ENCODE data around the gene ELMO1. TPM values are rescaled to one million over a fixed set of nuclear protein-coding genes. Genes with fewer than 3 reads are reported as not detected.

Gene ELMO1
- total RNA-seq, 1 experiment from 2014 or later, result not detected

GRCh38 chr7:37289781-37290180 is 158.9 kb downstream of the ELMO1 start:
- DNase-seq (no peak), ATAC-seq (no peak)
- Histone ChIP-seq H4K20me1 (ENCODE audit: low read length) (no peaks in the 10 kb centered on the region), H3F3A (ENCODE audit: low read length, unreplicated experiment) (no peaks in the 10 kb centered on the region), H2AFZ (ENCODE audit: low read length) (no peak overlapping the region), H3K36me3 (ENCODE audit: low read depth, low read length) (no peaks in the 10 kb centered on the region; the same call in 1 of the 2 replicates), H3K9ac (ENCODE audit: low read length) (no peak overlapping the region), H3K4me3 (ENCODE audit: low read length) (no peak overlapping the region), H3K4me1 (ENCODE audit: insufficient read depth, low read length) (no peaks in the 10 kb centered on the region), H3K27me3 (ENCODE audit: low read length) (no peaks in the 10 kb centered on the region), H3K9me2 (replicated peaks; ENCODE audit: low read length) (no peaks in the 10 kb centered on the region), H3K27ac (ENCODE audit: low read length) (no peak overlapping the region), H3K9me3 (ENCODE audit: low read length) (no peaks in the 10 kb centered on the region), H3K79me2 (ENCODE audit: low read length) (no peaks in the 10 kb centered on the region), H3K4me2 (ENCODE audit: low read length) (no peak overlapping the region)
- ChIA-PET POLR2A (ENCODE audit: unreplicated experiment) (no interaction called here), CTCF (no interaction called here)
- intact Hi-C loops (cut with micrococcal nuclease), result no loop called here
- BruUV-seq (replicated peaks), result no TSS peak
- TF ChIP-seq EZH2 (IDR thresholded peaks at IDR 0.05; ENCODE audit: low read length, unreplicated experiment) (no peak), EZH2phosphoT487 (IDR thresholded peaks at IDR 0.05; ENCODE audit: borderline replicate concordance, low read length) (no peak), CTCF (conservative IDR thresholded peaks at IDR 0.05; ENCODE audit: low read depth, low read length) (no peak)

GRCh38 chr7:37289367-37289766 is 159.3 kb downstream of the ELMO1 start:
- Histone ChIP-seq H3K36me3 (ENCODE audit: low read depth, low read length) (no peaks in the 10 kb centered on the region; the same call in 1 of the 2 replicates), H3K9me3 (ENCODE audit: low read length) (no peaks in the 10 kb centered on the region), H4K20me1 (ENCODE audit: low read length) (no peaks in the 10 kb centered on the region), H3K27me3 (ENCODE audit: low read length) (no peaks in the 10 kb centered on the region), H3K4me3 (ENCODE audit: low read length) (no peak overlapping the region), H2AFZ (ENCODE audit: low read length) (no peak overlapping the region), H3K4me2 (ENCODE audit: low read length) (no peak overlapping the region), H3K27ac (ENCODE audit: low read length) (no peak overlapping the region), H3K9ac (ENCODE audit: low read length) (no peak overlapping the region), H3F3A (ENCODE audit: low read length, unreplicated experiment) (no peaks in the 10 kb centered on the region), H3K4me1 (ENCODE audit: insufficient read depth, low read length) (no peaks in the 10 kb centered on the region), H3K9me2 (replicated peaks; ENCODE audit: low read length) (no peaks in the 10 kb centered on the region), H3K79me2 (ENCODE audit: low read length) (no peaks in the 10 kb centered on the region)
- intact Hi-C loops (cut with micrococcal nuclease), result no loop called here
- POLR2A ChIA-PET (ENCODE audit: unreplicated experiment), result no interaction called here
- DNase-seq, result no peak
- no peak for TF ChIP-seq CTCF (conservative IDR thresholded peaks at IDR 0.05; ENCODE audit: low read depth, low read length)
- TF ChIP-seq EZH2 (IDR thresholded peaks at IDR 0.05; ENCODE audit: low read length, unreplicated experiment), result no peak
- TF ChIP-seq EZH2phosphoT487 (IDR thresholded peaks at IDR 0.05; ENCODE audit: borderline replicate concordance, low read length), result no peak
- CTCF ChIA-PET, result no interaction called here
- BruUV-seq (replicated peaks), result no TSS peak
- ATAC-seq, result no peak

- BruUV-seq (replicated peaks), result no TSS peak
- TF ChIP-seq EZH2phosphoT487 (IDR thresholded peaks at IDR 0.05; ENCODE audit: borderline replicate concordance, low read length) (no peak), EZH2 (IDR thresholded peaks at IDR 0.05; ENCODE audit: low read length, unreplicated experiment) (no peak)
- Histone ChIP-seq H3K4me1 (ENCODE audit: insufficient read depth, low read length) (no peaks in the 10 kb centered on the region), H4K20me1 (ENCODE audit: low read length) (no peaks in the 10 kb centered on the region), H3K36me3 (ENCODE audit: low read depth, low read length) (no peaks in the 10 kb centered on the region; the same call in 1 of the 2 replicates), H3K4me3 (ENCODE audit: low read length) (no peak overlapping the region), H3K27me3 (ENCODE audit: low read length) (no peaks in the 10 kb centered on the region), H3K9me2 (replicated peaks; ENCODE audit: low read length) (no peaks in the 10 kb centered on the region), H2AFZ (ENCODE audit: low read length) (no peak overlapping the region), H3K27ac (ENCODE audit: low read length) (no peak overlapping the region), H3K79me2 (ENCODE audit: low read length) (no peaks in the 10 kb centered on the region), H3K9me3 (ENCODE audit: low read length) (no peaks in the 10 kb centered on the region), H3F3A (ENCODE audit: low read length, unreplicated experiment) (no peaks in the 10 kb centered on the region), H3K4me2 (ENCODE audit: low read length) (no peak overlapping the region), H3K9ac (ENCODE audit: low read length) (no peak overlapping the region)
- ChIA-PET POLR2A (ENCODE audit: unreplicated experiment) (no interaction called here), CTCF (no interaction called here)
- ATAC-seq, result no peak
- DNase-seq, result no peak
- intact Hi-C loops (cut with micrococcal nuclease), result no loop called here
Observed at GRCh38 chr7:37287131-37287855, 161.4 kb downstream of the ELMO1 start.
